DMS153 (cell line): ENCODE data around the gene TMEM240.
"Not testable (repeated sequence)": the region's sequence is repeated elsewhere in the genome, so short reads cannot be mapped to it uniquely, and the experiment has no call there.

Experiments used
- DNase-seq: peaks from one replicate; lab custom pipeline; 2025; lab: John Stamatoyannopoulos, UW

TMEM240 gene

GRCh38 chr1:1494311-1494710 is 46.1 kb downstream of the TMEM240 start:
- DNase-seq = not testable (repeated sequence)

DNA sequence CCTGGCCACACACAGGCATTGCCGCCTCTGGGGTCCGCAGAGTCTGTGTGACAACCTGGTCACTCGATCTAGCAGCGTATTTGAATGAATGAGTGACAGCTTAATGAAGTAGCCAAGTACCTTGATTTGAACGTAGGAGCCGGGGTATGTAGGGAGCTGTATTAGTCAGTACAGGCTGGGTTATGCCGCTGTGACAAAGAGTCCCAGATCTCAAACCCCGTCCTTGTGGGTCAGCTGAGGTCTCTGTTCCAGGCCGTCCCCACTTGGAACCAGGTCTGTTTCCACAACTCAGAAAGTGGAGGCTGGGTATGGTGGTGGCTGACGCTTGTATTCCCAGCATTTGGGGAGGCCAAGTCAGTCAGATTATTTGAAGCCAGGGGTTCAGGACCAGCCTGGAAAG is 48.8 kb downstream of the TMEM240 start:
- DNase-seq = no peak

DNA sequence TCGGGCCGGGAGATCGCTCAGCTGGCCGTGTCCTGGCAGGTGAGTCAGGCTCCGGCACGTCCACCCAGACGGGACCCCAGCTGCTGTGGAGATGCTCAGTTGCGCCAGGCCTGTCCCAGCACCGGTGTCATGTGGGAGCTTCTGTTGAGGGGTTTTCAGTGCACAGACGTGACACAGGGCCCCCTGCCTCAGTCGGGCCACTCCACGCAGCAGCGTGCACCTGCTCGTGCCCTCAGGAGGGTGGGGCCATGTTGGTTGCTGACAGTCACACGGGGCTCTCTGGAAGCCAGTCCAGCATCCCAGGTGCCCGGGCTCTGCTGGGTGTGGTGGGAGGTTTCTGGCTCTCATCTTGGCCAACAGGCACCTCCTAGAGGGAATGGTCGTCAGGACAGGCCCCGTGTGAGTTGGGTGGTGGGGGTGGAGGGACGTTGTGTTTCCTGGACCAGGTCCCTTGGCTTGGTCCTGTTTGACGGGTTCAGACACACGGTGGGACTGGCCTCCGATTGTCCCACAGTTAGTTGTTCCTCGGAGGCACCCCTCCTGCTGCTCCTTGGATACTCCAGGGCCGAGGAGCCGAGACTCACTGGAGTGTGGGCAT is 49.7 kb downstream of the TMEM240 start:
- no peak for DNase-seq

GRCh38 chr1:1489861-1490260 is 50.6 kb downstream of the TMEM240 start:
- DNase-seq = no peak

- DNase-seq = no peak
Observed at GRCh38 chr1:1489231-1489630, 51.2 kb downstream of the TMEM240 start.

- no peak for DNase-seq
Observed at GRCh38 chr1:1487701-1488100, 52.7 kb downstream of the TMEM240 start.

GRCh38 chr1:1485755-1486317 is 54.6 kb downstream of the TMEM240 start:
- DNase-seq = not testable (repeated sequence)

- not testable (repeated sequence) for DNase-seq
Observed at GRCh38 chr1:1484976-1485750, 55.3 kb downstream of the TMEM240 start.
